A673 (cell line): ENCODE results near the gene NHS. TPM values are rescaled to one million over a fixed set of nuclear protein-coding genes. Genes with fewer than 3 reads are reported as not detected.

Experiments used
- BruUV-seq: library from RNA; stranded (reverse); fragments of 400-500 nt; replicated peaks from 2 replicates; lab custom pipeline; 2021; lab: Mats Ljungman, UMichigan
- CTCF ChIA-PET: fragments of 300-600 bp; sonication (Branson Sonifier 250); formaldehyde crosslinking; loops from one replicate; lab custom pipeline; 2022; ENCODE audit warnings: antibody characterized with exemption; lab: Charles Lee
- POLR2A ChIA-PET: fragments of 300-600 bp; sonication (Branson Sonifier 250); formaldehyde crosslinking; loops from one replicate; lab custom pipeline; 2022; ENCODE audit warnings: antibody characterized with exemption; ENCODE audit not compliant: low non-redundant PET; lab: Charles Lee
- DNase-seq: peaks from one replicate; pipeline ENCODE4 v3.0.0-alpha.2; 2015; ENCODE audit warnings: low spot score
- H3K27ac ChIP-seq: fragments of 200-600 bp; sonication (generic); 2 replicates; pipeline ENCODE4 v1.5.1; 2016; ENCODE audit warnings: mixed run types, low read depth, mild to moderate bottlenecking, mixed read lengths, antibody characterized with exemption, low read length; ENCODE audit not compliant: poor library complexity, severe bottlenecking
- H3K27me3 ChIP-seq: fragments of 200-600 bp; sonication (generic); replicated peaks from 2 replicates; pipeline ENCODE4 v1.6.1; 2017; ENCODE audit warnings: mixed run types, low read depth, mild to moderate bottlenecking, mixed read lengths, antibody characterized with exemption, low read length; ENCODE audit not compliant: insufficient read depth, poor library complexity
- H3K36me3 ChIP-seq: fragments of 200-600 bp; sonication (generic); 2 replicates; pipeline ENCODE4 v1.6.1; 2016; ENCODE audit warnings: mixed run types, mild to moderate bottlenecking, mixed read lengths, antibody characterized with exemption, low read length; ENCODE audit not compliant: insufficient read depth, poor library complexity, severe bottlenecking
- H3K4me1 ChIP-seq: fragments of 200-600 bp; sonication (generic); 2 replicates; pipeline ENCODE4 v1.6.1; 2017; ENCODE audit warnings: mixed run types, mild to moderate bottlenecking, mixed read lengths, antibody characterized with exemption, low read length; ENCODE audit not compliant: insufficient read depth, poor library complexity, severe bottlenecking
- H3K4me3 ChIP-seq: fragments of 200-600 bp; sonication (generic); 2 replicates; pipeline ENCODE4 v1.5.1; 2016; ENCODE audit warnings: low read depth, mixed run types, mild to moderate bottlenecking, mixed read lengths, low read length; ENCODE audit not compliant: poor library complexity, severe bottlenecking
- H3K9me3 ChIP-seq: fragments of 200-600 bp; sonication (generic); 2 replicates; pipeline ENCODE4 v1.6.1; 2016; ENCODE audit warnings: mixed run types, low read depth, mild to moderate bottlenecking, mixed read lengths, antibody characterized with exemption, low read length; ENCODE audit not compliant: poor library complexity, severe bottlenecking
- CTCF ChIP-seq: fragments of 300-800, 200-600 bp; sonication (generic); conservative IDR thresholded peaks from 2 replicates; pipeline ENCODE4 v1.5.1; 2017; ENCODE audit warnings: low read depth, mild to moderate bottlenecking, antibody characterized with exemption, low read length, moderate library complexity, mixed read lengths
- EZH2 ChIP-seq: fragments of 200-600 bp; sonication (generic); IDR thresholded peaks from 2 replicates; pipeline ENCODE4 v1.6.1; 2017; ENCODE audit warnings: borderline replicate concordance, low read depth, mild to moderate bottlenecking, mixed read lengths, antibody characterized with exemption, low read length; ENCODE audit not compliant: poor library complexity, severe bottlenecking
- intact Hi-C: fragments of 100-400 bp; cut with micrococcal nuclease; formaldehyde crosslinking; loops from one replicate; pipeline ENCODE4 v1.10.0; 2022; ENCODE audit not compliant: unreplicated experiment
- total RNA-seq: library from RNA; stranded (reverse); gene quantifications from 2 replicates; pipeline ENCODE4 v1.2.3, GENCODE V29; 2021

Gene NHS
- total RNA-seq, 1 experiment from 2014 or later: 0.37 TPM

GRCh38 chrX:17741123-17741511, 366.1 kb downstream of the NHS start:
- intact Hi-C loops: no loop called here
- TF ChIP-seq CTCF: no peak
- no peak for TF ChIP-seq EZH2
- peaks cover 5% of the 10 kb centered on the region for H3K4me1 ChIP-seq
- CTCF ChIA-PET: no interaction called here
- H3K36me3 ChIP-seq: no peaks in the 10 kb centered on the region
- H3K27me3 ChIP-seq: no peaks in the 10 kb centered on the region
- BruUV-seq: no TSS peak
- H3K9me3 ChIP-seq: no peaks in the 10 kb centered on the region
- DNase-seq: peak; percentile 27
- POLR2A ChIA-PET: no interaction called here
- H3K27ac ChIP-seq: no peak overlapping the region
- H3K4me3 ChIP-seq: no peak overlapping the region

GRCh38 chrX:17743913-17744312, 368.9 kb downstream of the NHS start:
- intact Hi-C loops: no loop called here
- ChIA-PET POLR2A (no interaction called here), CTCF (no interaction called here)
- no peaks in the 10 kb centered on the region for H3K36me3 ChIP-seq
- no peak for TF ChIP-seq CTCF
- TF ChIP-seq EZH2: no peak
- no peak overlapping the region for H3K4me3 ChIP-seq
- H3K27ac ChIP-seq: no peak overlapping the region
- no peak for DNase-seq
- BruUV-seq: no TSS peak
- no peaks in the 10 kb centered on the region for H3K9me3 ChIP-seq
- H3K27me3 ChIP-seq: no peaks in the 10 kb centered on the region
- H3K4me1 ChIP-seq: peaks cover 4% of the 10 kb centered on the region

GRCh38 chrX:17744896-17745523, 370.0 kb downstream of the NHS start:
- no peak overlapping the region for H3K4me3 ChIP-seq
- no peaks in the 10 kb centered on the region for H3K9me3 ChIP-seq
- TF ChIP-seq EZH2: no peak
- TF ChIP-seq CTCF: peak; percentile 59
- ChIA-PET CTCF (no interaction called here), POLR2A (no interaction called here)
- no peak for DNase-seq
- no peaks in the 10 kb centered on the region for H3K36me3 ChIP-seq
- no TSS peak for BruUV-seq
- no peaks in the 10 kb centered on the region for H3K4me1 ChIP-seq
- intact Hi-C loops: no loop called here
- H3K27ac ChIP-seq: no peak overlapping the region
- no peaks in the 10 kb centered on the region for H3K27me3 ChIP-seq
